H1 (cell line): ENCODE measurements around the gene CHST4. TPM values are rescaled to one million over a fixed set of nuclear protein-coding genes. Genes with fewer than 3 reads are reported as not detected.

Experiments used
- CTCF ChIA-PET: fragments of 300-600 bp; sonication (Branson Sonifier 250); formaldehyde crosslinking; loops from one replicate; lab custom pipeline; 2021; ENCODE audit not compliant: partially characterized antibody; lab: Charles Lee
- POLR2A ChIA-PET: fragments of 300-600 bp; sonication (Branson Sonifier 250); formaldehyde crosslinking; loops from one replicate; lab custom pipeline; 2021; ENCODE audit warnings: inconsistent platforms; ENCODE audit not compliant: partially characterized antibody; lab: Charles Lee
- DNase-seq, 2 experiments: peaks; one replicate each; pipeline versions ENCODE4 v3.0.0 to v3.0.0-alpha.2; 2010 to 2022; ENCODE audit warnings: low spot score in 2 of 2, low read depth in 1 of 2, mixed read lengths in 1 of 2
- FAIRE-seq: peaks from 2 replicates; lab custom pipeline; 2011; peaks lifted over from hg19 to GRCh38; lab: Jason Lieb, UNC
- H2AFZ ChIP-seq: 2 replicates; pipeline ENCODE4 v1.8.1; 2012; ENCODE audit warnings: low read length, inconsistent platforms
- H2AK5ac ChIP-seq: 2 replicates; pipeline ENCODE4 v1.6.1; 2013; ENCODE audit warnings: low read depth, low read length
- H2BK120ac ChIP-seq: replicated peaks from 2 replicates; pipeline ENCODE3; 2013; ENCODE audit warnings: low read depth, low read length, inconsistent platforms
- H2BK12ac ChIP-seq: 2 replicates; pipeline ENCODE4 v1.6.1; 2013; ENCODE audit warnings: low read depth, low read length
- H2BK15ac ChIP-seq: 2 replicates; pipeline ENCODE4 v1.6.1; 2013; ENCODE audit warnings: low read length
- H2BK20ac ChIP-seq: 2 replicates; pipeline ENCODE4 v1.6.1; 2013; ENCODE audit warnings: low read length
- H2BK5ac ChIP-seq: 2 replicates; pipeline ENCODE4 v1.6.1; 2013; ENCODE audit warnings: low read depth, low read length
- H3K14ac ChIP-seq: 2 replicates; pipeline ENCODE4 v1.6.1; 2013; ENCODE audit warnings: inconsistent platforms; ENCODE audit not compliant: insufficient read length
- H3K18ac ChIP-seq: 2 replicates; pipeline ENCODE4 v1.6.1; 2013; ENCODE audit warnings: low read length; ENCODE audit errors: extremely low read depth
- H3K23ac ChIP-seq: 2 replicates; pipeline ENCODE4 v1.6.1; 2013; ENCODE audit warnings: inconsistent platforms; ENCODE audit not compliant: insufficient read length
- H3K23me2 ChIP-seq: 2 replicates; pipeline ENCODE4 v1.6.1; 2013; ENCODE audit warnings: low read depth, low read length
- H3K27ac ChIP-seq: 2 replicates; pipeline ENCODE4 v1.6.1; 2011; ENCODE audit warnings: low read depth, low read length, inconsistent platforms
- H3K27me3 ChIP-seq, 4 experiments: replicated peaks in 1 of 4; 1 replicate in 1 of 4; 2 replicates in 3 of 4; pipeline versions ENCODE4 v1.6.1 to v1.8.1; 2011 to 2013; ENCODE audit warnings: low read length in 3 of 4, mild to moderate bottlenecking in 3 of 4, inconsistent platforms in 2 of 4, mixed read lengths in 2 of 4, moderate library complexity in 1 of 4; ENCODE audit not compliant: control insufficient read depth in 3 of 4, insufficient read depth in 3 of 4; ENCODE audit errors: extremely low read depth in 1 of 4
- H3K36me3 ChIP-seq, 4 experiments: 2 replicates each; pipeline versions ENCODE4 v1.6.1 to v1.8.1; 2011 to 2013; ENCODE audit warnings: mild to moderate bottlenecking in 4 of 4, low read length in 3 of 4, moderate library complexity in 2 of 4, control low read depth in 1 of 4, inconsistent platforms in 1 of 4; ENCODE audit not compliant: insufficient read depth in 4 of 4, control insufficient read depth in 2 of 4
- H3K4ac ChIP-seq: replicated peaks from 2 replicates; pipeline ENCODE3; 2013; ENCODE audit warnings: low read length, low read depth, mixed read lengths, inconsistent platforms; ENCODE audit not compliant: insufficient read length
- H3K4me1 ChIP-seq, 4 experiments: replicated peaks in 1 of 4; 1 replicate in 1 of 4; 2 replicates in 3 of 4; pipeline versions ENCODE4 v1.6.1 to v1.8.1; 2011 to 2013; ENCODE audit warnings: low read length in 3 of 4, inconsistent platforms in 2 of 4, mixed read lengths in 1 of 4; ENCODE audit not compliant: insufficient read depth in 4 of 4, control insufficient read depth in 3 of 4
- H3K4me2 ChIP-seq, 2 experiments: 2 replicates each; pipeline versions ENCODE4 v1.6.1 to v1.8.1; 2011 to 2013; ENCODE audit warnings: low read depth in 2 of 2, low read length in 2 of 2, control low read depth in 1 of 2, inconsistent platforms in 1 of 2, mild to moderate bottlenecking in 1 of 2; ENCODE audit not compliant: insufficient read depth in 1 of 2
- H3K4me3 ChIP-seq, 4 experiments: fragments of 200-600, 300-600 bp in 1 of 4; sonication (generic), shearing (Covaris generic), sonication (Bioruptor Twin) in 1 of 4; 2 replicates each; pipeline versions ENCODE4 v1.5.1 to v1.8.1; 2011 to 2016; ENCODE audit warnings: low read length in 4 of 4, low read depth in 3 of 4, control low read depth in 2 of 4, inconsistent platforms in 2 of 4, mild to moderate bottlenecking in 2 of 4, mixed read lengths in 1 of 4, moderate library complexity in 1 of 4; ENCODE audit not compliant: insufficient read depth in 2 of 4; ENCODE audit errors: extremely low read depth in 1 of 4
- H3K56ac ChIP-seq: replicated peaks from 2 replicates; pipeline ENCODE3; 2013; ENCODE audit warnings: low read depth, mild to moderate bottlenecking, mixed read lengths, low read length, inconsistent platforms; ENCODE audit not compliant: insufficient read length
- H3K79me1 ChIP-seq: 2 replicates; pipeline ENCODE4 v1.6.1; 2013; ENCODE audit warnings: low read depth, low read length, control low read depth
- H3K79me2 ChIP-seq, 2 experiments: 2 replicates each; pipeline versions ENCODE4 v1.6.1 to v1.8.1; 2012 to 2013; ENCODE audit warnings: low read length in 2 of 2, mild to moderate bottlenecking in 2 of 2, inconsistent platforms in 1 of 2; ENCODE audit not compliant: insufficient read depth in 2 of 2, control insufficient read depth in 1 of 2
- H3K9ac ChIP-seq, 4 experiments: replicated peaks in 1 of 4; 1 replicate in 1 of 4; 2 replicates in 3 of 4; pipeline versions ENCODE4 v1.6.1 to v1.8.1; 2011 to 2013; ENCODE audit warnings: low read depth in 3 of 4, low read length in 3 of 4, control low read depth in 2 of 4, mild to moderate bottlenecking in 2 of 4, moderate library complexity in 2 of 4, inconsistent platforms in 1 of 4; ENCODE audit errors: extremely low read depth in 1 of 4
- H3K9me3 ChIP-seq, 2 experiments: 2 replicates each; pipeline versions ENCODE4 v1.6.1 to v1.8.1; 2012 to 2013; ENCODE audit warnings: mild to moderate bottlenecking in 2 of 2, moderate library complexity in 2 of 2, control low read depth in 1 of 2, inconsistent platforms in 1 of 2, low read depth in 1 of 2, low read length in 1 of 2, mixed read lengths in 1 of 2; ENCODE audit not compliant: insufficient read depth in 2 of 2
- H4K20me1 ChIP-seq, 2 experiments: replicated peaks in 1 of 2; 2 replicates each; pipeline versions ENCODE3 to v1.8.1; 2011 to 2013; ENCODE audit warnings: inconsistent platforms in 2 of 2, low read length in 2 of 2, mild to moderate bottlenecking in 1 of 2; ENCODE audit not compliant: insufficient read depth in 2 of 2, control insufficient read depth in 1 of 2
- H4K5ac ChIP-seq: 2 replicates; pipeline ENCODE4 v1.6.1; 2013; ENCODE audit warnings: low read length, low read depth, mixed read lengths, inconsistent platforms; ENCODE audit not compliant: insufficient read length
- H4K8ac ChIP-seq: 2 replicates; pipeline ENCODE4 v1.8.0; 2013; ENCODE audit warnings: mild to moderate bottlenecking, moderate library complexity, low read length, inconsistent platforms; ENCODE audit not compliant: insufficient read depth; ENCODE audit errors: extremely low read depth
- H4K91ac ChIP-seq: replicated peaks from 2 replicates; pipeline ENCODE3; 2013; ENCODE audit warnings: low read length, mixed read lengths, inconsistent platforms; ENCODE audit not compliant: insufficient read length
- EZH2 ChIP-seq: fragments of 200-600 bp; sonication (generic); IDR thresholded peaks from 2 replicates; pipeline ENCODE4 v1.7.1; 2012; ENCODE audit warnings: low read depth, mild to moderate bottlenecking, moderate library complexity, low read length, inconsistent platforms; ENCODE audit not compliant: severe bottlenecking
- FOSL1 ChIP-seq: IDR thresholded peaks from 2 replicates; pipeline ENCODE4 v1.6.1; 2011; ENCODE audit warnings: mild to moderate bottlenecking, low read depth, low read length, moderate library complexity; ENCODE audit not compliant: insufficient read depth
- NRF1 ChIP-seq: IDR thresholded peaks from 2 replicates; pipeline ENCODE4 v1.6.1; 2011; ENCODE audit warnings: mild to moderate bottlenecking, low read depth, low read length, improper control_type of control experiment
- POLR2A ChIP-seq, 2 experiments: IDR thresholded peaks; 1 replicate in 1 of 2; 2 replicates in 1 of 2; pipeline ENCODE4 v1.6.1; 2011; ENCODE audit warnings: low read depth in 2 of 2, low read length in 2 of 2, mild to moderate bottlenecking in 2 of 2; ENCODE audit errors: control extremely low read depth in 1 of 2
- POU5F1 ChIP-seq: IDR thresholded peaks from 2 replicates; pipeline ENCODE4 v1.6.1; 2011; ENCODE audit warnings: low read depth, mild to moderate bottlenecking, low read length, moderate library complexity
- RAD21 ChIP-seq, 2 experiments: IDR thresholded peaks in 1 of 2; conservative IDR thresholded peaks in 1 of 2; 2 replicates each; pipeline ENCODE4 v1.6.1; 2011; ENCODE audit warnings: low read depth in 2 of 2, low read length in 2 of 2, improper control_type of control experiment in 1 of 2, inconsistent platforms in 1 of 2, mild to moderate bottlenecking in 1 of 2, moderate library complexity in 1 of 2
- SP2 ChIP-seq: IDR thresholded peaks from 2 replicates; pipeline ENCODE4 v1.6.1; 2012; ENCODE audit warnings: mild to moderate bottlenecking, low read length, inconsistent platforms
- SP4 ChIP-seq: IDR thresholded peaks from 2 replicates; pipeline ENCODE4 v1.6.1; 2012; ENCODE audit warnings: low read length, inconsistent platforms
- WGBS, 2 experiments: shearing (Covaris generic) in 1 of 2; methylation state at CpG; one replicate each; pipeline versions ENCODE4 v1.1.6 to v1.1.7; 2013 to 2015; ENCODE audit warnings: low lambda C conversion rate in 2 of 2, mixed read lengths in 2 of 2, inconsistent platforms in 1 of 2, low coverage in 1 of 2, missing lambda C conversion rate in 1 of 2; ENCODE audit not compliant: insufficient replicate concordance in 2 of 2, insufficient coverage in 1 of 2, insufficient read length in 1 of 2; ENCODE audit errors: extremely low coverage in 1 of 2, missing lambda C conversion rate in 1 of 2; 5-methylcytosine and 5-hydroxymethylcytosine counted together
- polyA plus RNA-seq, 7 experiments: library from polyadenylated mRNA; depleted of rRNA in 3 of 7; stranded (reverse) in 5 of 7; unstranded in 2 of 7; fragments of >200 nt in 5 of 7; fragments of 200-250 nt in 2 of 7; gene quantifications; 1 replicate in 5 of 7; 2 replicates in 1 of 7; 4 replicates in 1 of 7; pipeline versions ENCODE4 v1.2.1 to v1.2.3, GENCODE V29; 2011 to 2013; ENCODE audit warnings: missing spikeins in 2 of 7, mixed read lengths in 2 of 7
- total RNA-seq: library from RNA; stranded (reverse); fragmentation: NEBNext Ultra II Directional; extraction: Animal tissue kit (Norgen Biotek cat#: 25700); gene quantifications from 2 replicates; pipeline ENCODE4 v1.2.1, GENCODE V29; 2021

The CHST4 gene
- total and polyA plus RNA-seq, 2 of the 8 experiments (the other 6 are each of a cell fraction or from before 2014, with no cell fraction given) = 12.1 to 14.6 TPM

DNA sequence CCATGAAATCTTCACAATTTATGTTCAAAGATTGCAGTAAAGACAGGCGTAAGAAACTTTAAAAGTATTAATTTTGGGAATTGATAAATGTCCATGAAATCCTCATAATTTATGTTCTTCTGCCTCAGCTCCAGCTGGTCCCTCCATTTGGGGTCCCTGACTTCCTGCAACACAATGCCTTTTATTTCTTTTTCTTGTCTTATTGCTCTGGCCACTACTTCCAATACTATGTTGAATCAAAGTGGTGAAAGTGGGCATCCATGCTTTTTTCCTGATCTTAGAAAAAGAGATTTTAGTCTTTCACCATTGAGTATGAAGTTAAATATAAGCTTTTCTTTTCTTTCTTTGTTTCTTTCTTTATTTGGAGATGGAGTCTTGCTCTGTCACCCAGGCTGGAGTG, 36.3 kb downstream of the CHST4 start:
- no peak overlapping the region for H3K9ac ChIP-seq
- POLR2A ChIA-PET = no interaction called here
- no peak overlapping the region for H2BK20ac ChIP-seq
- no peak overlapping the region for H3K14ac ChIP-seq
- peaks cover 0 to 6% of the 10 kb centered on the region in 2 experiments; a peak in 1 of 4 replicates for H3K9me3 ChIP-seq
- H3K23ac ChIP-seq = no peak overlapping the region
- no peaks in the 10 kb centered on the region for H3K79me2 ChIP-seq
- H3K36me3 ChIP-seq = no peaks in the 10 kb centered on the region
- H2AFZ ChIP-seq = no peak overlapping the region
- peaks cover 5% of the 10 kb centered on the region; the same call in 1 of the 2 replicates for H3K23me2 ChIP-seq
- WGBS, 2 experiments = 95% methylated on average over 1 of the region's 1 CpG; no CpG with 5 or more reads in 1 of the 2 experiments
- no peak overlapping the region for H4K8ac ChIP-seq
- H4K5ac ChIP-seq = no peak overlapping the region
- H2BK5ac ChIP-seq = no peak overlapping the region
- no peak overlapping the region for H3K18ac ChIP-seq
- no peaks in the 10 kb centered on the region; a peak in 1 of 7 replicates for H3K27me3 ChIP-seq
- no peak overlapping the region for H3K27ac ChIP-seq
- H2AK5ac ChIP-seq = no peak overlapping the region
- H3K4me3 ChIP-seq = no peak overlapping the region
- no peak overlapping the region for H2BK12ac ChIP-seq
- no peaks in the 10 kb centered on the region for H3K79me1 ChIP-seq
- no peak for DNase-seq
- H3K56ac ChIP-seq = no peak overlapping the region
- CTCF ChIA-PET = interaction anchor here (0.9 to 3.2 kb wide), 5 partner anchors 14 to 48 kb away, joined by 3 to 21 read pairs (median 3); partner anchors contain the start of genes CHST4 and TAT
- H3K4me1 ChIP-seq = peaks cover 0 to 2% (median 0%) of the 10 kb centered on the region in 4 experiments; a peak in 1 of 7 replicates
- no peak overlapping the region for H3K4ac ChIP-seq
- no peak for FAIRE-seq
- no peaks in the 10 kb centered on the region for H4K20me1 ChIP-seq
- no peak overlapping the region for H3K4me2 ChIP-seq
- no peak overlapping the region for H2BK120ac ChIP-seq
- no peak overlapping the region for H4K91ac ChIP-seq
- H2BK15ac ChIP-seq = no peak overlapping the region
- TF ChIP-seq POLR2A (IDR thresholded peaks at IDR 0.05; ENCODE audit: control extremely low read depth in 1 of 2, low read depth in 2 of 2, low read length in 2 of 2) (no peak), FOSL1 (no peak), POU5F1 (no peak), SP2 (no peak), RAD21 (IDR thresholded peaks at IDR 0.05 in 1 of 2, conservative IDR thresholded peaks at IDR 0.05 in 1 of 2; ENCODE audit: low read depth in 2 of 2, low read length in 2 of 2) (no peak), SP4 (no peak), NRF1 (no peak), EZH2 (no peak)
